Colonic mucosa (tissue), 2 donors: Measurements from ENCODE around the gene DEFB118. TPM values are rescaled to one million over a fixed set of nuclear protein-coding genes. Genes with fewer than 3 reads are reported as not detected.

ENCODE experiments used
- total RNA-seq, 2 donors: library from RNA; stranded (reverse); fragmentation: NEBNext Ultra II Directional in 1 of 2; extraction: Animal tissue kit (Norgen Biotek cat#: 25700) in 1 of 2; gene quantifications; one replicate each; pipeline ENCODE4 v1.2.1, GENCODE V29; 2021
- donor health status: DM: no; HTN: no; CAD: no.
- donor health status: DM: no; HTN: no; CAD: no.

Gene DEFB118
- total RNA-seq, 2 donors from 2014 or later, result not detected

Other genes starting within 250 kb of the DEFB118 start
- not detected for gene DEFB115, start 110.9 kb upstream of the DEFB118 start, total RNA-seq
- gene DEFB116, start 60.0 kb upstream of the DEFB118 start, total RNA-seq, result not detected
- not detected for gene DEFB119, start 22.0 kb downstream of the DEFB118 start, total RNA-seq
- not detected for gene DEFB121, start 37.6 kb downstream of the DEFB118 start, total RNA-seq
- not detected for gene DEFB123, start 72.0 kb downstream of the DEFB118 start, total RNA-seq
- gene DEFB124, start 106.5 kb downstream of the DEFB118 start, total RNA-seq, result not detected
- under 1 TPM; 0.32 to 0.44 TPM for gene REM1, start 106.7 kb downstream of the DEFB118 start, total RNA-seq
- gene HM13, start 145.8 kb downstream of the DEFB118 start, total RNA-seq, result 100 to 1,000 TPM; 107 to 179 TPM
- 100 to 1,000 TPM; 134 to 179 TPM for gene ID1, start 236.7 kb downstream of the DEFB118 start, total RNA-seq